Activated T-cell treated with anti-CD3 and anti-CD28 coated beads for 48 hours (primary cell): ENCODE data around the gene EP400.
"Not testable (repeated sequence)": the region's sequence is repeated elsewhere in the genome, so short reads cannot be mapped to it uniquely, and the experiment has no call there.

Source experiments
- DNase-seq: peaks from one replicate; pipeline ENCODE4 v3.0.0-alpha.2; 2020; ENCODE audit warnings: low read depth

The EP400 gene

GRCh38 chr12:132046561-132046960 is 96.8 kb downstream of the EP400 start:
- no peak for DNase-seq

- DNase-seq = not testable (repeated sequence)
Measured at GRCh38 chr12:132047630-132048029, 97.9 kb downstream of the EP400 start.

GRCh38 chr12:132049442-132049841 is 99.7 kb downstream of the EP400 start:
- DNase-seq = no peak

DNA sequence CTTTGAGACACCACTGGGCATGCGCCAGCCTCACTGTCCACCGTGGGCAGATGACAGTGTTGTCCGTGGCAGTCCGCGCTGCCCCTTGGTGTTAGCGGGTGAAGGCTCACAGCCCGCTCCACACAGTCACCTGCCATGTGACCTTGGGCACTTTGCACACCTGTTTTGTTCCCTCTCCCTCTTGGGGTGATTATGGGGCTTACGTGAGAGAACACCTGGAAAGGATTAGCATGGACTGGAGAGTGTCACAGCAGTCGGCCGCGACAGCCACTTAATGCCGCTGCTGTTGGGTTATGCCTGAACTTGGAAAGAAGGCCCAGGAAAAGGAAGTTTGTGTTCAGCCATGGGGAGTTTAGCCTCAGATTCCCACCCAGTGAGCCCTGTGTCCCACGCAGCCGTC is 100.1 kb downstream of the EP400 start:
- DNase-seq = no peak

DNA sequence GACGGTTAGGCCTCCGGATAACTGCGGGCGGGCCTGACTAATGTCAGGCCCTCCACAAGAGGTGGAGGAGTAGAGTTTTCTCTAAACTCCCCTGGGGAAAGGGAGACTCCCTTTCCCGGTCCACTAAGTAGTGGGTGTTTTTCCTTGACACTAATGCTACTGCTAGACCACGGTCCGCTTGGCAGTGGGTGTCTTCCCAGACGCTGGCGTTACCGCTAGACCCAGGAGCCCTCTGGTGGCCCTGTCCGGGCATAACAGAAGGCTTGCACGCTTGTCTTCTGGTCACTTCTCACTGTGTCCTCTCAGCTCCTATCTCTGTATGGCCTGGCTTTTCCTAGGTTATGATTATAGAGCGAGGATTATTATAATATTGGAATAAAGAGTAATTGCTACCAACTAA is 102.0 kb downstream of the EP400 start:
- not testable (repeated sequence) for DNase-seq

- no peak for DNase-seq
Measured at GRCh38 chr12:132052196-132052932, 102.6 kb downstream of the EP400 start.

- no peak for DNase-seq
Measured at GRCh38 chr12:132053338-132054330, 103.9 kb downstream of the EP400 start.

DNA sequence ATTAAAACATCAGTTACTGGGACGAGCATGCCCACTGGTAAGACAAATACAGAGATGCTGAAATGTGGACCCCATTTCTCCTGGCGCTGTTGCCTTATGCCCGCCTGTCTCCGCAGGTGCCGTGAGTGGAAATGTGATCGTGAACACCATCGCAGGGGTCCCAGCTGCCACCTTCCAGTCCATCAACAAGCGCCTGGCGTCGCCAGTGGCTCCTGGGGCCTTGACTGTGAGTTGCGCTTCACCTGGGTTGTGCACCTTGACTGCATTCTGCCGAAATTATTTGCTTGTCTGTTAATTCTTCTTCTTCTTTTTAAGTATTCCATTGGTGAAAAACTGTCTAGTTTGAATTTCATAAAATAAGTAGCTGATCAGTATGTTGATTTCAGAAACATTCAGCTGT is 105.2 kb downstream of the EP400 start:
- no peak for DNase-seq

GRCh38 chr12:132055535-132056096 is 105.9 kb downstream of the EP400 start:
- no peak for DNase-seq

- no peak for DNase-seq
Measured at GRCh38 chr12:132056320-132056719, 106.6 kb downstream of the EP400 start.

DNA sequence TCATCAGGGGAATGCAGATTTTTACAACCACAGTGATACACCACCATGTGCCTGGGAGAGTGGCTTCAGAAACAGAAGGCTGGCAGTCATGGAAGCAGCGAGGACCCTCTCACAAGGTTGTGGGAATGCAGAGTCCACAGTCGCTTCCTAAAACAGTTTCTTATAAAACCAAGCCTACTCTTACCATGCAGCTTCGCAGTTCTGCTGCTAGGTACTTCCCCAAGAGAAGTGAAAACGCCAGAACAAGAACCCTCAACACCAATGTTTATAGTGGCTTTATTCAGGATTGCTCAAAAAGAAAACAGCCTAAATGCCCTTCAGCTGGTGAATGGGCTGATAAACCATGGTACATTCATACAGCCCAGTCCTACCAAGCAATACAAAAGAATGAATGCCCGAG is 107.2 kb downstream of the EP400 start:
- DNase-seq = no peak

- DNase-seq = no peak
Measured at GRCh38 chr12:132057691-132058090, 107.9 kb downstream of the EP400 start.

- no peak for DNase-seq
Measured at GRCh38 chr12:132061197-132061596, 111.5 kb downstream of the EP400 start.

- no peak for DNase-seq
Measured at GRCh38 chr12:132061641-132062430, 112.1 kb downstream of the EP400 start.

DNA sequence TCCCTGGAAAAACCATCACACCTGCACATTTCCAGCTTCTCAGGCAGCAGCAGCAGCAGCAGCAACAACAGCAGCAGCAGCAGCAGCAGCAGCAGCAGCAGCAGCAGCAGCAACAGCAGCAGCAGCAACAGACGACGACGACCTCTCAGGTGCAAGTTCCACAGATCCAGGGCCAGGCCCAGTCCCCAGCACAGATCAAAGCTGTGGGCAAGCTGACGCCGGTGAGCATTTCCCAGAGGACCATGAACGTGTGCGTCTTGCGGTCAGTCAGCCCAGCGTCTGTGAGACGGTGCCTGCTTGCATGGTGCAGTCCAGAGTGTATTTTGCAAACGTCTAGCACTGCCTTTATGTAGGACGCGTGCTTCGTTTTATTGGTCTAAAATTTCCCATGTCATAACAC is 112.7 kb downstream of the EP400 start:
- DNase-seq = no peak

DNA sequence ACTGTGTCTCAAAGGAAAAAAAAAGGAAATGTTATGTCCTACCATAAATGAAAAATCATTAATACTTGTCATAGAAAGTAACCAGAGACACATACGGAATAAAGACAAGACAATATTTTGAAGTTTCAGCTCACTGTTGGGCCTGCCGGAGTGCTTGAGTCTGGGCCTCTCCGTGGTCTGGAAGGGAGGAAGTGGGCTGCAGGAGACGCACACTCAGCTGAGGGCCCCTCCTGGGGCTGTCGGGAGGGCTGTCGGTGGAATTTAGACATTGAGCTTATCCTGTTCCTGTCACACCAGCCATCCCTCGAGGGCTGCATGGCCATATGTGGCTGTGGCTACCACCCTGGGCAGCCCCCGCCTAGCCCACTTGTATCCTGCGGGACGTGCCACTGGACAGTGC is 113.7 kb downstream of the EP400 start:
- DNase-seq = no peak

- DNase-seq = no peak
Measured at GRCh38 chr12:132064631-132065030, 114.9 kb downstream of the EP400 start.

DNA sequence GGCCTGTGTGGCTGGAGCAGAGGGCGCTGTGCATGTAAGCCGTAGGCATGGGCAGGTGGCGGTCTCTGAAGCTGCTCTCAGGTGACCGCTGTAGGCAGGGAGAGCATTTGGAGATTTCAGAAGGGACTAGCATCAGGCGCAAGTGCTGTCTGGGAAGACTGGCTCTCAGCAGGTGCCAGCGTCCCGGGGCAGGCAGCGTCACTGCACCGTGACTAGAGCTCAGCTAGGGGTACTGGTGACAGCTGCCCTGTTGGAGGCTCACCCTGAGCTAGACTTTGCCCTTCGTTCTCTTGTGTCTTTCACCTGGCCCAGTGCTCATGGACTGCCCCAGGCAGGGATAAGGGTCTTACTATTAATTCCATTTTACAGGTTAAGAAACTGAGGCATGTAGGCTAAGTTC is 115.5 kb downstream of the EP400 start:
- no peak for DNase-seq

- DNase-seq = no peak
Measured at GRCh38 chr12:132065609-132066344, 116.0 kb downstream of the EP400 start.

- peak; percentile 19 for DNase-seq
Measured at GRCh38 chr12:132066345-132066685, 116.6 kb downstream of the EP400 start.

GRCh38 chr12:132066749-132067148 is 117.0 kb downstream of the EP400 start:
- no peak for DNase-seq
